Calu3 (cell line): Measurements from ENCODE around the gene CERS3. TPM values are rescaled to one million over a fixed set of nuclear protein-coding genes. Genes with fewer than 3 reads are reported as not detected.

Source experiments
- BruUV-seq: library from RNA; stranded (reverse); fragments of 400-500 nt; replicated peaks from 2 replicates; lab custom pipeline; 2021; lab: Mats Ljungman, UMichigan
- CTCF ChIA-PET: fragments of 300-600 bp; sonication (Branson Sonifier 250); formaldehyde crosslinking; loops from one replicate; lab custom pipeline; 2022; ENCODE audit warnings: antibody characterized with exemption; lab: Charles Lee
- DNase-seq: peaks from one replicate; pipeline ENCODE4 v3.0.0; 2022
- H3K27ac Mint-ChIP-seq: one replicate; pipeline ENCODE4 v1.8.0; 2022; ENCODE audit warnings: mixed read lengths; ENCODE audit not compliant: unreplicated experiment
- H3K27me3 Mint-ChIP-seq: one replicate; pipeline ENCODE4 v1.8.0; 2022; ENCODE audit warnings: mixed read lengths; ENCODE audit not compliant: unreplicated experiment
- H3K36me3 Mint-ChIP-seq: one replicate; pipeline ENCODE4 v1.8.0; 2022; ENCODE audit warnings: mild to moderate bottlenecking, moderate library complexity, mixed read lengths; ENCODE audit not compliant: insufficient read depth, unreplicated experiment
- H3K4me1 Mint-ChIP-seq: one replicate; pipeline ENCODE4 v1.8.0; 2022; ENCODE audit warnings: mild to moderate bottlenecking, low read depth, mixed read lengths; ENCODE audit not compliant: unreplicated experiment
- H3K4me3 Mint-ChIP-seq: one replicate; pipeline ENCODE4 v1.8.0; 2022; ENCODE audit warnings: mild to moderate bottlenecking, low read depth, moderate library complexity, mixed read lengths; ENCODE audit not compliant: unreplicated experiment
- H3K9me3 Mint-ChIP-seq: one replicate; pipeline ENCODE4 v1.8.0; 2022; ENCODE audit warnings: low read depth, mixed read lengths; ENCODE audit not compliant: unreplicated experiment
- intact Hi-C: fragments of 100-400 bp; cut with micrococcal nuclease; formaldehyde crosslinking; loops from one replicate; pipeline ENCODE4 v1.10.0; 2022; ENCODE audit not compliant: unreplicated experiment
- total RNA-seq: library from RNA; stranded (reverse); gene quantifications from 2 replicates; pipeline ENCODE4 v1.2.3, GENCODE V29; 2022
- TF ChIP-seq, protein P1 (sequence below): fragments of 200-600 bp; IDR thresholded peaks from one replicate; pipeline ENCODE4 v1.8.0; 2022; ENCODE audit warnings: antibody characterized with exemption; ENCODE audit not compliant: unreplicated experiment

CERS3 gene
- total RNA-seq, 1 experiment from 2014 or later: 0.61 TPM

GRCh38 chr15:100493213-100493612, 35.5 kb downstream of the CERS3 start:
- Mint-ChIP-seq H3K27ac (no peak overlapping the region), H3K27me3 (peaks cover 17% of the 10 kb centered on the region), H3K4me3 (no peak overlapping the region), H3K9me3 (no peaks in the 10 kb centered on the region), H3K36me3 (no peaks in the 10 kb centered on the region), H3K4me1 (no peaks in the 10 kb centered on the region)
- DNase-seq: no peak
- TF ChIP-seq, protein P1, sequence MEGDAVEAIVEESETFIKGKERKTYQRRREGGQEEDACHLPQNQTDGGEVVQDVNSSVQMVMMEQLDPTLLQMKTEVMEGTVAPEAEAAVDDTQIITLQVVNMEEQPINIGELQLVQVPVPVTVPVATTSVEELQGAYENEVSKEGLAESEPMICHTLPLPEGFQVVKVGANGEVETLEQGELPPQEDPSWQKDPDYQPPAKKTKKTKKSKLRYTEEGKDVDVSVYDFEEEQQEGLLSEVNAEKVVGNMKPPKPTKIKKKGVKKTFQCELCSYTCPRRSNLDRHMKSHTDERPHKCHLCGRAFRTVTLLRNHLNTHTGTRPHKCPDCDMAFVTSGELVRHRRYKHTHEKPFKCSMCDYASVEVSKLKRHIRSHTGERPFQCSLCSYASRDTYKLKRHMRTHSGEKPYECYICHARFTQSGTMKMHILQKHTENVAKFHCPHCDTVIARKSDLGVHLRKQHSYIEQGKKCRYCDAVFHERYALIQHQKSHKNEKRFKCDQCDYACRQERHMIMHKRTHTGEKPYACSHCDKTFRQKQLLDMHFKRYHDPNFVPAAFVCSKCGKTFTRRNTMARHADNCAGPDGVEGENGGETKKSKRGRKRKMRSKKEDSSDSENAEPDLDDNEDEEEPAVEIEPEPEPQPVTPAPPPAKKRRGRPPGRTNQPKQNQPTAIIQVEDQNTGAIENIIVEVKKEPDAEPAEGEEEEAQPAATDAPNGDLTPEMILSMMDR: no peak
- CTCF ChIA-PET: no interaction called here
- BruUV-seq: no TSS peak
- intact Hi-C loops: no loop called here

GRCh38 chr15:100484443-100484842, 44.3 kb downstream of the CERS3 start:
- intact Hi-C loops: no loop called here
- H3K27me3 Mint-ChIP-seq: no peaks in the 10 kb centered on the region
- TF ChIP-seq, protein P1: no peak
- H3K27ac Mint-ChIP-seq: no peak overlapping the region
- no peak overlapping the region for H3K4me3 Mint-ChIP-seq
- H3K36me3 Mint-ChIP-seq: no peaks in the 10 kb centered on the region
- H3K9me3 Mint-ChIP-seq: no peaks in the 10 kb centered on the region
- CTCF ChIA-PET: no interaction called here
- no peaks in the 10 kb centered on the region for H3K4me1 Mint-ChIP-seq
- no peak for DNase-seq
- BruUV-seq: no TSS peak

DNA sequence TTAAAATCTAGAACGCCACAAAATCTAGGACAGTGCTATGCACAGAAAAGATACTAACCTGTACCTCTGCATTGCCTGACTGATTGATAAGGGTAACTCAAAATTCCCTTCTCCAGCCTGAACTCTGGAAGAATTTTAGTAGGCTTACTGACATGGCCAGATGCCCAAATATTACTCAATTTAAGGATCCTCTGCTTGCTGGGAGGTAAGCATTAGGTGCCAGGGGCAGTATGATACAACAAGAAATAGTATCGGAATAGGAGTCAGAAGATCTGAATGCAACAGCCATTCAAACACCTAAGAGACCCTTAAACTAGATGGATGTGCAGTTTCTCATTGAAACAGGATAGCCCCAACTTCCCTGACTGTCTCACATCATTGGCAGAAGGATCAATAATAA, 45.4 kb downstream of the CERS3 start:
- BruUV-seq: no TSS peak

GRCh38 chr15:100476805-100477204, 51.9 kb downstream of the CERS3 start:
- BruUV-seq: no TSS peak
- peaks cover 12% of the 10 kb centered on the region for H3K9me3 Mint-ChIP-seq
- H3K4me3 Mint-ChIP-seq: no peak overlapping the region
- H3K4me1 Mint-ChIP-seq: no peaks in the 10 kb centered on the region
- H3K27me3 Mint-ChIP-seq: no peaks in the 10 kb centered on the region
- H3K36me3 Mint-ChIP-seq: no peaks in the 10 kb centered on the region
- no peak overlapping the region for H3K27ac Mint-ChIP-seq
- DNase-seq: no peak
- TF ChIP-seq, protein P1: no peak
- CTCF ChIA-PET: no interaction called here
- intact Hi-C loops: no loop called here

More for the DNA sequence above, 45.4 kb downstream of the CERS3 start:
- Mint-ChIP-seq H3K9me3 (peaks cover 9% of the 10 kb centered on the region), H3K4me3 (no peak overlapping the region), H3K4me1 (no peaks in the 10 kb centered on the region), H3K27ac (no peak overlapping the region), H3K27me3 (no peaks in the 10 kb centered on the region), H3K36me3 (no peaks in the 10 kb centered on the region)
- TF ChIP-seq, protein P1: no peak
- intact Hi-C loops: no loop called here
- CTCF ChIA-PET: no interaction called here
- no peak for DNase-seq
